Endothelial cell of umbilical vein (primary cell): ENCODE data around the gene KRT86.

Experiments
- CTCF ChIP-seq, 2 donors: IDR thresholded peaks; 1 replicate in 1 of 2; 2 replicates in 1 of 2; pipeline ENCODE4 v1.5.1; 2011; ENCODE audit warnings: low read length in 2 of 2, mild to moderate bottlenecking in 2 of 2, moderate library complexity in 2 of 2, control low read depth in 1 of 2, inconsistent platforms in 1 of 2, low read depth in 1 of 2; ENCODE audit not compliant: insufficient read depth in 1 of 2; ENCODE audit errors: extremely low read depth in 1 of 2
- EZH2 ChIP-seq: IDR thresholded peaks from 2 replicates; pipeline ENCODE4 v1.6.1; 2012; ENCODE audit warnings: borderline replicate concordance, low read depth, mild to moderate bottlenecking, moderate library complexity, low read length, inconsistent platforms; ENCODE audit not compliant: severe bottlenecking
- GATA2 ChIP-seq: IDR thresholded peaks from 2 replicates; pipeline ENCODE4 v1.7.0; 2011; ENCODE audit warnings: low read depth, mild to moderate bottlenecking, moderate library complexity, mixed read lengths, low read length; ENCODE audit not compliant: insufficient read length, insufficient read depth
- MYC ChIP-seq: IDR thresholded peaks from one replicate; pipeline ENCODE4 v1.6.1; 2011; ENCODE audit warnings: mild to moderate bottlenecking, low read depth, low read length
- POLR2AphosphoS5 ChIP-seq: IDR thresholded peaks from 2 replicates; pipeline ENCODE4 v1.6.1; 2012; ENCODE audit warnings: low read depth, mild to moderate bottlenecking, control low read depth, low read length, moderate library complexity; ENCODE audit not compliant: insufficient read depth

- TF ChIP-seq GATA2 (no peak), POLR2AphosphoS5 (no peak), EZH2 (no peak), CTCF (IDR thresholded peaks at IDR 0.05; ENCODE audit: extremely low read depth in 1 of 2, insufficient read depth in 1 of 2, low read depth in 1 of 2, low read length in 2 of 2) (no peak), MYC (no peak)
Observed at GRCh38 chr12:52247622-52248540, 26.6 kb upstream of the KRT86 start.
